ENCODE data around the gene POM121.
"Not testable (repeated sequence)": the region's sequence is repeated elsewhere in the genome, so short reads cannot be mapped to it uniquely, and the experiment has no call there.

DNA sequence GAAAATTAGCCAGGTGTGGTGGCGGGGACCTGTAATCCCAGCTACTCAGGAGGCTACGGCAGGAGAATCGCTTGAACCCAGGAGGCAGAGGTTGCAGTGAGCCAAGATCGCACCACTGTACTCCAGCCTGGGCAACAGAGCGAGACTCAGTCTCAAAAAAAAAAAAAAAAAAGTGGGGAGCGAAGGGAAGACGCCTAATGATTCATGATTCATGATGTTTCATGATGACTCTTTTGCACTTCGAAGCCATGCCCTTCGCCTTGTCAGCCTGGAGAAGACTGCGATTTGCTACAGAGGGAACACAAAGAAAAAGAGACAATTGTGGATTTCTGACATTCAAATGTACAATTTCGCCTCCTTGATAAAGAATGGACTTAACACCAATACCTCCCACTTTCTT lies 57.2 kb downstream of the POM121 start:
- TF ChIP-seq CTCF, POLR2A (IDR thresholded peaks at IDR 0.05): not testable (repeated sequence)
